Retina (tissue), 1 donor: Measurements from ENCODE around the gene DHRS3.
A peak's percentile ranks its signal among the peaks of the same experiment; 100 is the strongest.

Experiments
- DNase-seq: peaks from one replicate; pipeline ENCODE4 v3.0.0-alpha.2; 2016

The DHRS3 gene

DNA sequence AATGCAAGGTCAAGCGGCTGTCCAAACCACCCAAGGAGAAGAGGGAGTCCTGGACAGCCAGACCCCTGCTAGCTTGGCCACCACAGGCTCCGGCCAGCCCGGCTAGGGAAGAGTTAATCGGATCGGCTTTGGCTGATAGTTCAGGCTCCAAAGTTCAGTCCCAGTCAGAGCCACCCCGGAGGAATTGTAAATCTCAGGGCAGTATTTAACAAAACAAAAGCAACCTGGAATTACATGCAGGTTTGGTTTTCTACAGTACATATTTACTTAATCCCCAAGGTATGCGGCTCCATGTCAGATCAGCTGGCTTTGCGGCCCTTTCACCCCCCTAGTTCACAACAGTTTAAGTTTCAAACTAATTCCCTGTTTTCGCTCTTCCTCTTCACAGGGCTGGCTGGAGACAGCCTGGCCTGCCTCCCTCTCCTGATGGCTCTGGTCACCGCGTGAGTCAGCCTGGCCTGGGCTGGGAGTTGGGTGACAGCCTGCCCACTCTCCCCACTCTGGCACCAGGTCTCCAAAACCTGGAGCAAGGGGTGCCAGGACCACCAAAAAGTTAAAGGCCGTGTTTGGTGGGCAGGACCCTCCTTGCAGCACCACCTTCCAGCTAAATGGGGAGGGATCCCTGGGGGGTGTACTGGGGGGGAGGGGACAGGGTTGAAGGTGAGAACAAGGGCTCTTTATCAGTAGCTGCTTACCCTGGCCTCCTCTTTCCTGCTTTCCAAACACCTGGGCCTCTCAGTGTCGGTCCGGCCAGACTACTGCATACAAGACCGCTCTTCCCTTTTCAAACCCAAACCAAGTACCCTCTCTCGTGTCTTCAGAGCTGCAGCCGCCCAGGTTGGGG, 1.9 kb downstream of the DHRS3 start:
- DNase-seq: peak; percentile 47

DNA sequence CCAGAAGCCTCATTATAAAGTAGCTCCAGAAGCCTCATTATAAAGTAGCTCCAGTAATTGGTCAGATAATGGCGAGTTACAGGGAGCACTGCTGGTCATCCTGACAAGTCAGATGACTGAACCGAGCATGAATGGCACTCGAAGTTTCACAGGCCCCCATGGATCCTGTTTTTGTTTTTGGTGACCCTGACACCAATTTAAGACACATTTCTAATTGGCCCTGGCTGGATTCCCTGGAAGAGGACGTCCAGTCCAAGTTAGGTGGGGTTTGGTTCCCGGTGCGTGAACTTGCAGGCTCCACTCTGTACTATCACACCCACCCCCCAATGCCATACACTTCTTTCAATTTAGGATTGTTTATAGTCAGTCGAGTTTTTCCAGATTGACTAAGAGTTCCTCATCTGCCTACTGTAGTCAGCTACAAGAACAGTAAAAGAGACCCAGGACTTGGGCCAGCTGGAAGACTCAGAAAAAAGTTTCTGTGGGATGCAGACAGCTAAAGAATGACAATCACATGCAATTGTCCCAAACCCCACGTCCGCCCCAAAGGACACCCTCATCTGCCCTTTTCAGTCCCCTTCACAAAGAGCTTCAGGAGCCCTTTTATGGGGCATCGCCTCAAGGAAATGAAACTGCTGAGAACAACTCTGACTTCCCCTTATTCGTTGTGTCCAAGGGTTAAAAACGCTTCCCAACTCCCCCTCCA, 2.7 kb downstream of the DHRS3 start:
- peak; percentile 37 for DNase-seq

DNA sequence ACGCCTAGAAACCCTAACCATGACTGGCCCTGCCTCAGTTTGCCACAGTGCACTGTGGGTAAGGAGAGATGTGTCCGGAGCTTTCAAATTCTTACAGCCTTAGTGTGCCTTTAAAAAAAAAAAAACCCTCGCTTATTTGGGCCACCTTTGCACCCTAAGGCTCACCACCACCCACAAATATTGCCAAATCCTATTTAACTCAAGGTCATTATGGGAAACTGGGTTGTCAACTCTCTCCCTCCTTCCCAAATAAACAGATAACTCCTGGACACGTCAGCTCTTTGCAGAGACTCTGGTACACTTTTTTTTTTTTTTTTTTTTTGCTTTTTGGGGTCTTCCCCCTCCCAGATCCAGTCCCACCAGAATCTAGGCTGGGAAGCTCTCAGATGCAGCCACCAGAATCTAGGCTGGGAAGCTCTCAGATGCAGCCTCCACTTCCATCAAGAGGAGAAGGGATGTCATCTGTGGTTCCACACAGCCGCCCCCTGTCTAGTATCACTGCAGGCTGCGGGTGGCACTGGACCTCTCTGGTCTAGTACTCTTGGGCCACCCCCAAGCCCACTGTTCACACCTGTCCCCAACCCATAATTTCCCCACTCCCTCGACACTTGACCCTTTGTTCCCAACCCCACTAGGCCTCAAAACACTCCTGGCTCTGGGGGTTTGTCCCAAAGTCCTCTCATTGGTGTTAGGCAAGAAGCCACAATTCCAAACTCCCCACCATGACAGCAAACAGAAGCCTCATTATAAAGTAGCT, 3.4 kb downstream of the DHRS3 start:
- DNase-seq: no peak

DNA sequence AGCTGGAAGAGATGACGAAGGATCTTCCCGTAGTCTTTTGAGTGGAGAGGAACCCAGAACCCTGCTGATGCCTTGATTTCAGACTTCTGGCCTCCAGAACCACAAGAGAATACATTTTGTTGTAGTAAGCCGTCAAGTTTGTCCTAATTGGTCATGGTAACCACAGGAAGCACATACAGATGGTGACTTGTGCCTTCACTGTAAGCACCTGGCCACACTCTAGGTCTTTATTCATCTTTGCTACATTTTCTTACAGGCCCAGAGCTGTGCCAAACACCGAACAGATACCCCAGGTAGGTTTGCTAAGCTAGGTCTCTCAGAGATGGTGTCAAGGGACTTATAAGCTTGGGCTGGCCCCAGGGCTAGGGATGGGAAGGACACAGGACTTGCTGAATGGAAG, 4.8 kb downstream of the DHRS3 start:
- no peak for DNase-seq

DNA sequence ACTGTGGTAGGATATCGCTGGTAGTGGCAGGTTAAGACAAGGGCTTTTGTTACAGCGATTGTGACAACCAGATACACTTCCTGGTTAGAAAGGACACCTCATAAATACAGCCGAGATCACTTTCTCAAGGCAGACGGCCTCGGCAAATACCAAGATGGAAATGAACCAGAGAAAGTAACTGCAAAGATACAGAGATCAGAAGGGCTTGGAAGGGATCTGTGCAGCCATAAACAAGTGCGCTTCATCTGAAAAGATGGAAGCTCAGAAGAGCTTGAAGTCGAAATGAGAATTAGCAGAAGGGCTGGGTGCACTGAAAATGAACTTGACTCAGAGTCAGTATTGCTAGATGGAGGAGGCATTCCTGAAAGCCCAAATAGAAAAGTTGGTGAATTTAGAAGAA, 7.1 kb downstream of the DHRS3 start:
- DNase-seq: no peak

DNA sequence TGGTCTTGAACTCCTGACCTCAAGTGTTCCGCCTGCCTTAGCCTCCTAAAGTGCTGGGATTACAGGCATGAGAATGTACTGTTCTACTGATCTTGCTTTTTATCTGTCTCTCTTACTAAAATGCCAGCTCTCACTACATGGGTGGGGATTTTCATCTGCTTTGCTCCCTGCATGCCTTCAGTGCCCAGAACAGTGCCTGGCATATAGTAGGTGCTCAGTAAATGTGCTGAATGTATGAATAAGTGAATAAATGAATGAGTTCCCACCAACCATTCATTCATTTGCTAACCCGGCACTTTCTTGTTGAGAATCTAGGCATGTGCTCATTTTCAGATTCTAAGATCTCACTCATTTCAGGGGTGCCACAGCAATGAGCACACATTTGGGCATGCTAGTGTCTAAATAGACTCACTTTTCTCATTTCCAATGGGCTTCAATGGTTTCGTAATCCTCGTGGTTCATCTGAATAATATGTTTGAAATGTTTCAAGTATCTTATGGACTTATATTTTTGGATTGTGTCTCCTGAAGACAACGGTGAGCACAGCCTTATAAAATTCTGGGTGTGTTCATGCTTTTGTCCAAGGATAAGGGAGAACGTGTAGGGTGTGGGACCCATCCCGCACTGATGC, 7.6 kb downstream of the DHRS3 start:
- no peak for DNase-seq

DNA sequence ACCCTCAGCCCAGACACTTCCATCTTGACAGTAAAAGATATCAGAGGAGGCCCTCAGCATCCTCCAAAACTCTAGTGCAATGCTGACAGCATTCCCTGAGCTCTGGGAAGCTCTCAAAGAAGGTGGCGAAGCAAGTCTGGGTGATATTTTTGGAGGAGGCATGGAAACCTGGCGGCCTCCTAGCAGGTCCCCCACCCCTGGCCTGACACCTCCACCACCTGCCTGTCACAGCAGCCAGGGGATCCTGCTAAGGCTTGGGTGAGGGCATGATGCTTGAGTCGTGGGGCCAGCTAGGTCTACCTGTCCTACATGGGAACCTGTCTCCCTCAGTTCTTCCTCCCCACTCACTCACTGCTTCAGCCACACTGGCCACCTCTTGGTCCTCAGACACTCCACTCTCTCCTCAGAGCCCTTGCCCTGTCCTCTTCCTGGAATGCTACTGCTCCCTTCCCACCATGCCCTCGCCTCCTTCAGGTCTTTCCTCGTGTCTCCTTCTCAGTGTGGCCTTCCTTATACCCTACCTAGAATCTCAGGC, 8.5 kb downstream of the DHRS3 start:
- no peak for DNase-seq

DNA sequence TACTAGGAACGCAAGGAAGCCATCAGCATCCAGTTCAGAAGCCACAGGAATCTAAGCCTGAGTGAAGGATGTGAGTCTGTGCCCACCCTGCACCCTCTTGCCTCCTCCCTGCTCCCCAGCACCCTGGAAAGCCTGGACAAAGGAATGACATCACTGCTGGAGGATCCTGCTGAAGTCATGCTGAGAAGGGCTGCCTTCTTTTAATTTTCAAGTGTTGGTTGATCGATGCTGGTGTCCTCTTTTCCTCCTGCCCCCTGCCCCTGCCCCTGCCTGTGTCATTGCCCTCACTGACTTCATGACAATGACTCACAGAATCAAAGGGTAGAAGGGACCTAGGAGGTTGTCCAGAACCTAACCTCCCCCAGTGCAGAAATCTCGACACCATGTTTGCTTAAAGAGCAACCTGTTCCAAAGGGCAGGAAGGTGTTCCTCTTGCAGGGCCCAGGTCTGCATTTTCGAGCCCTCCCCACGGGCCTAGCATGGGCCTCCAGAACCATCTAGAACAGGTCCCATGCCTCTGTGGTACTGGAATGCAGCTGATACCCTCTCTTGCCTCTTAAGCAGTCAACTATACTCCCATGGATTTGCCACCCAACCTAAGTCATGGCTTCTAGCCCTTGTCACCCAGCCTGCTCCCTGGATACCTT, 9.6 kb downstream of the DHRS3 start:
- no peak for DNase-seq

DNA sequence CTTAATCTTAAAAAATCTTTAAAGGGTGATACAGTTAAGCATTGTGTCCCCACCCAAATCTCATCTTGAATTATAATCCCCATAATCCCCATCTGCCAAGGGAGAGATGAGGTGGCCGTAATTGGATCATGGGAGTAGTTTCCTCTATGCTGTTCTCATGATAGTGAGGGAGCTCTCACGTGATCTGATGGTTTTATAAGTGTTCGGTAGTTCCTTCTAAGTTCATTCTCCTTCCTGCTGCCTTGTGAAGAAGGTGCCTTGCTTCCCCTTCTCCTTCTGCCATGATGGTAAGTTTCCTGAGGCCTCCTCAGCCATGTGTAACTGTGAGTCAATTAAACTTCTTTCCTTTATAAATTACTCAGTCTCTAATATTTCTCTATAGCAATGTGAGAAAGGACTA, 10.7 kb downstream of the DHRS3 start:
- DNase-seq: no peak

DNA sequence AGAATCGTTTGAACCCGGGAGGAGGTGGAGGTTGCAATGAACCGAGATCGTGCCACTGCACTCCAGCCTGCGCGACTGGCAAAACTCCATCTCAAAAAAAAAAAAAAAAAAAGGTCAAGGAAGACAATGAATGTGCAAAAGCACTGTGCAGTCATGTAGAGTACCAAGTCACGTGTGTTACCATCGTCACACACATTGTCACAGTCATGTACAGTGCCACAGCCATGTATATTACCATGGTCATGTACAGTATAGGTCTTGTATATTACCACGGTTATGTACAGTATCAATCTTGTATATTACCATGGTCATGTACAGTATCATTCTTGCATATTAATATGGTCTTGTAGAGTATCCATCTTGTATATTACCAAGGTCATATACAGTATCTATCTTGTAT, 13.0 kb downstream of the DHRS3 start:
- DNase-seq: no peak

DNA sequence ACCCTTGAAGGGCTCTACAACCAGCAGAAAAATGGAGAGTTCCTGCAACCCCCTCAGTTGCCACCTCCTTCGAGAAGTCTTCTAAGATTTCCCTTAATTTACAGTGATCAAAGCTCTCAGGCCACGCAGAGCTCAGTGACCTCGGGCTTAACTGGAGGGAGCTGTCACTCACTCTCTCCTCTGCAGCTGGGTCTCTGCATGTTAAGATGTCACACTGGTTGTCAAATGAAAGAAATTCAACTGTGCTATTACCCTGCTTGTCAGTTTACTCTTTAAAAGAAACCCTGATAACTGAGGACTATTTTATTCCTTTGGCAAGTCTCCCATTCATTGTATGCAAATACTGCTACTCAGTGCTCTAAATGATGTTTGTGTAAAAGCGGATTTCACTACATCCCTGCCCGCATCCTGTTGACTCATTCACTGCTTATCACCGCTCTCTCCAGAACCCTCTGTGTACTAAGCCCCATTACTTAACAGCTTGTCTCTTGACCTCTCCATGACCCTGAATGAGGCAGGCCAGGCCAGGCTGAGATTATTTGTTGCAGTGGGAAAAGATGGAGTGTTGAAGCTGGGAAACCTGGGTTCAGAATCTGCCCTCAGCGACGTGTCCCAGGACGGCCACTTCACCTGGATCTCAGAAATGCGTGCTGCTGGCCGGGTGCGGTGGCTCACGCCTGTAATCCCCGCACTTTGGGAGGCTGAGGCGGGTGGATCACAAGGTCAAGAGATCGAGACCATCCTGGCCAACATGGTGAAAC, 13.7 kb downstream of the DHRS3 start:
- DNase-seq: no peak

DNA sequence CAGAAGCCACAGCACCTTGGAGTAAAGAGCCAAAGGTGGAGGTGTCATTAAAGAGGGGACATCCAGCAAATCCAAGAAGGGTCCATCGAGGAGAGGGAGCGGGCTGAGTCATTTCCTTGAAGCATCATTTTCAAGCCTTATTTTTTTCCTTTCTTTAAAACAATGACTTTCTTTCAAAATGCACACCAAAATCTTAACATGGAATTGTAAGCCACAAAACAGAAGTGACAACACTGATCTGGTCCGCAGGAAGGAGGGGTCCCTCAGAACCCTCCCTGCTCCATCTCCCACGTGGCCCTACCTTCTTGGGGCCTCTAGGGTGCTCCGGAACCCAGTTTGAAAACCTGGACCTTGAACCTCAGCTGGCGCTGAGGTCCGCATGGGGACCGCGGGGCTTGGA, 14.8 kb downstream of the DHRS3 start:
- no peak for DNase-seq

DNA sequence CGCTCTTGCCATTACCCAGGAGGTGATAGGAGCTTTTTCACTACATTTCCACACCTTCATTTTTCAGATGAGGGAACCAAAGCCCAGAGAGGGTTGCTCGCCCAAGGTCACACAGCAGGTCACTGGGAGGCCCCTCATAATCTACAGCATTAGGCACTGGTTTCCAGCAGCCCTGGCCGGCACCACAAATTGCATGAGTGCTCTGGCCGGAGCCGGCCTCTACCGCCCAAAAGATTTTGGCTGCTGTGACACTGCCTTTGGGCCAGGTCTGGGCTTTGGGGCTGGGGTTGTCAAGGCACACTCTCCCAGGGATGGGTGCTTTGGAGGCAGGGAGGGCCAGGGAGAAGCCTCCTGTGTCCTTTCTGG, 15.4 kb downstream of the DHRS3 start:
- no peak for DNase-seq

DNA sequence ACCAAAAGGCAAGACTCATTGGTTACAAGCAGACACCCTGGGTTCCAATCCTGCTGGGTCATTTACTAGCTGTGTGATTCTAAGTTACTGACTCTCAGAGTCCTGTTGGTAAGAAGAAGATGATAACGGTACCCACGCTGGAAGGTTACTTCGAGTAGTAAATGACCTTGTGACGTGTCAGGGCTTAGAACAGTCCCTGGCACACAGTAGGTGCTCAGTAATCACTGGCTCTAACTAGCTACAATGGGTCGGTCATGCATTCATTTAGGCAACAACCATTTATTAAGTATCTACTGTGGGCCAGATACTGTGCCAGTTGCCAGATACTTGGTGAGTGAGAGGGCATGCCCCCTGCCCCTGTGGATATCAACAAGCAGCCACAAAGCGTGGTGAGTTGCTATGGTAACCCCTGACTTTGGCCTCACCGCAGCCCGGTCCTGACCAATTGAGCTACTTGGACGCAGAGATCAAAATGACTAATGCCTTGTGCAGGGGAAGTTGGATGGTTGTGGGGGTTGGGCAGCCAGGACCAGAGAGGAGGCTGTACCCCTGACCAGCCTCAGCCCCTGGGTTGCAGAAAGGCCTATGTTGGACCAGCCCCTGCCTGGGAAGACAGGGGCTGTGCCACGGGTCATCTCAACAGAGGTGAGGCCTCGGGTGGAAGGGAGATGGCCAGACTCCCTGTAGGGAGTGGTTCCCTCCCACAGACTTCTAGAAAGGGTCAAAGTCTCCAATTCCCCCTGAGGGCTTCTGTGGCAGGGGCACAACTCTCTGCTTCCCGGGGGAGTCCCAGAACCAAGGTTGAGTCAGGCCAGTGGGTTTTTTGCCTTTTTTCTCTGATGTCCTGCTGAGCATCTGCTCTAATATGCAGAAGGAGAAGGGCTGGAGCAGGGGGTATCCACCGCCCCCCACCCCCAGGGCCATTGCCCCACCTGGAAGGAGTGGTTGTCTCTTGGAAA, 16.0 kb downstream of the DHRS3 start:
- DNase-seq: no peak

DNA sequence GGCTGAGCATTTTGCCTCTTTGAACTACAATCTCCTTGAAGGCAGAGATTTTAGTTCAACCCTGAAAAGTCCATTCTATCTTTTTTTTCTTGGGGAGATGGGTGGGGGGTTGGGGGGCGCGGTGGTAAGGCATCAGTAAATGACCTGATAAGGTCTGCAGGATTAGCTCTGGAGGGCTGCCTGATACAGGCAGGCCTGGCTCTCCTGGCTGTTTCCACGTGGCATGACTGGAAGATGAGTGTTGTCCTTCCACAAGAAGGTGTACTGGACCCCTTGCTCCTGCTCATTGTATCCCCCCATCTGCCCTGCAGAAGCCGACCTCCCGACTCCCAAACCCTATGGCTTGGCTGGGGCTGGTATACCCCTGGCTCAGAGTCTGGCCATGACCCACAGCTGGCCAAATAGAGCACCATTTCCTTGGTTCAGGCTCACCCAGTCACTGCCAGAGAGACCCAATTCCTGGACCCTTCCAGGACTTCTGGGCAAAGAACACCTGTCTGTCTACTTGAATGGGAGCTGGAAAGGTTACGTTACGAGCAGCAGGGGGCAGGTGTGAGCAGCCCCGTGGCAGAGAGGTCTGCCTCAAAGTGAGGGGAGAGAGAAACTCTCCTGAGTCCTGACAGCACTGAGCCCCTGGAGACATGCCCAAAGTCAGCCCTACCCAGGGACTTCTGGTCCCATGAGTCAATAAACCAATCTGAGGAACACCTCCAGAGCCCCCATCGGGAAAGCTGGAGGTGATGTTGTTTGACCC, 17.0 kb downstream of the DHRS3 start:
- DNase-seq: no peak

DNA sequence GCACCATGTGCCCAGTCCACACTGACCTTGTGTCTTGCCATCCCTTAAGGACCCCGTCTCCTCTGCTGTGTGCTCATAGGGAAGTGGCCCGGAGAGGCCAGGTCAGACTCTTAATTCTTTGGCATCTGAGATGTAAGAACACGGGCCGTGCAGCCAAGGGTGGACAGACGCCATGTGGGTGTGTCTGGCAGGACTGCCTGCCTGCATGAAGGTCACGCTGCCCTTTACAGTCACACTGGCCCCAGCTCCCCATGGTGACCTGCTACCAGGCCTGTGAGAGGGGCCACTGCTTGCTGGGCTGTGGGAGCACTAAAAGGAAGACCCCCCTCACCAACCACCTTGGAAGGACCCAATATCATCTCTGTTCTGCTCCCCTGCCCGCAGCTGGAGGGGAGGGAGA, 17.7 kb downstream of the DHRS3 start:
- no peak for DNase-seq

DNA sequence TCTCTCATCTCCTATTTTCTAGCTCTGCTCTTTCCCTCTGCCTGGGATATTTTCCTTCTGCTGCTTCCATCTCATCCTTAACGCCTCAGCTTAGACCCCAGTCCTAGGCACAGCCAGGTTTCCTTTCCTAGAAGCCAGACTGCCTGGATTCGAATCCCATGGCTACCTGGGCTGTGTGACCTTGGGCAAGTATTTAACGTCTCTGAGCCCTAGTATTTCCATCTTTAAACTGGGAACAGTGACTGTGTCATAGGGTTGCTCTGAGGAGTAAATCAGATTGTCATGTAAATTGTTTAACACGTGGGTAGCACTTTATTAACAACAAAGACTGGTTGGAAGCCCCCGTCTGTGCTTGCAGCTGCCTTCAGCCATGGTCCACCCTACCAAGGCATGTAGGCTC, 18.4 kb downstream of the DHRS3 start:
- no peak for DNase-seq

DNA sequence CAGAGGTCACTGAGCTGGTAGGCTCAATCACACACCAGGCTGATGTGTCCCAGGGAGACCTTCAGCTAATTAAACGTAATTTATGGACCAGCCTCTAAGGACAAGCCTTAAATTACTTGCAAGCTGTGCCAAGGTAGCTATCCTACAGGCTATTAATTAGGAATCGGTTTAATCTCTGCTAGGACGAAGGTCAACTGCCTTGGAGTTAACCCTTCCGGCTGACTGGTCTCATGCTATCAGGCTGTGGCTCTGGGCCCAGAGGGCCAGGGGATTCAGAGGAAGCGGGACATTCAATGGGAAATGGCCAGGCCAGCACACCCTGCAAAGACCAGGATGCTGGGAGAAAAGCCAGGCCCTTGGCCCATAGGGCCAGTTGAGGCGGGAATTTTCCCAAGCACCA, 19.0 kb downstream of the DHRS3 start:
- DNase-seq: no peak

DNA sequence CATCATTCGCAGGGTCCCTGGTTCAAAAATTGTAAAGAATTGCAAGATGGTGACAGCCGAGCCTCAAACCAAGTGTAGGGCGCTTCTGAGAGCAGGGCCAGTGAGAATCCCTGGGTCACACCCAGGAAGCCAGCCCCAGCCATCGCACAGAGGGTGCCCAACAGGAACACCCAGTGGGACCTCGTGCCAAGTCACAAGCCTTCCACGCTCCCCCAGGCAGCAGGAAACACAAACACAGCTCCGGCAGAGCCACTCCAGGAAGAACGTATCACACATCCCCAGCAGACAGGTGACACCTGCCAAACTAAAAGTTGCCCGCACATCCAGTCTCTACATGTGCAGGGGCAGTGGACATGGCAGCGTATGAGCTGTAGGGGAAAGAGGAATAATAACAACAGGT, 20.2 kb downstream of the DHRS3 start:
- no peak for DNase-seq
